Nephron (organoid): ENCODE measurements around the gene SPESP1.
"Not testable (repeated sequence)": the region's sequence is repeated elsewhere in the genome, so short reads cannot be mapped to it uniquely, and the experiment has no call there.

Source experiments
- H3K27ac Mint-ChIP-seq, 3 experiments: 2 replicates each; pipeline ENCODE4 v1.8.0; 2020; ENCODE audit warnings: mixed read lengths in 3 of 3, mild to moderate bottlenecking in 2 of 3, moderate library complexity in 1 of 3
- H3K27me3 Mint-ChIP-seq: 2 replicates; pipeline ENCODE4 v1.8.0; 2021; ENCODE audit warnings: low read depth, mild to moderate bottlenecking, moderate library complexity, mixed read lengths
- H3K36me3 Mint-ChIP-seq: 2 replicates; pipeline ENCODE4 v1.8.0; 2020; ENCODE audit warnings: low read depth, mixed read lengths
- H3K4me1 Mint-ChIP-seq: 2 replicates; pipeline ENCODE4 v1.8.0; 2020; ENCODE audit warnings: mixed read lengths
- H3K4me3 Mint-ChIP-seq, 3 experiments: 2 replicates each; pipeline ENCODE4 v1.8.0; 2020; ENCODE audit warnings: mild to moderate bottlenecking in 3 of 3, mixed read lengths in 3 of 3, moderate library complexity in 2 of 3
- H3K9me3 Mint-ChIP-seq: 2 replicates; pipeline ENCODE4 v1.8.0; 2020; ENCODE audit warnings: mixed read lengths
- TF ChIP-seq, protein P1 (sequence below), 3 experiments: fragments of 200-600 bp; sonication (generic); IDR thresholded peaks; one replicate each; pipeline ENCODE4 v1.5.0; 2021; ENCODE audit warnings: antibody characterized with exemption in 3 of 3; ENCODE audit not compliant: unreplicated experiment in 3 of 3

The SPESP1 gene

DNA sequence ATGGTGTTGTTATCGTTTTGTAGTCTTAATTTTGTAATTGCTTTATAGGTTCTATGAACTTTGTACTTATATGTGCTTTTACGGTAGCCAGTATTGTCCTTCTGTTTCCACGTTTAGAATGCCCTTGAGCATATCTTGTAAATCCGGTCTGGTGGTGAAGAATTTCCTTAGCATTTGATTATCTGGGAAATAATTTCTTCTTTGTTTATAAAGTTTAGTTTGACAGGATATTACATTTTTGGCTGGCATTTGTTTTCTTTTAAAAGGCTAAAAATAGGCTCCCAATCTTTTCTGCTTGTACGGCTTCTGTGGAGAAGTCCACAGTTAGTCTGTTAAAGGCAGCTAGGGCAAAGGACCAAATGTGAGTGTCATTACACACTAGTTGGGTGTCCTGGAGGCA is 36.7 kb downstream of the SPESP1 start:
- Mint-ChIP-seq H3K4me3 (no peak overlapping the region), H3K27me3 (peaks cover 8% of the 10 kb centered on the region), H3K36me3 (peaks cover 12% of the 10 kb centered on the region), H3K9me3 (peaks cover 49% of the 10 kb centered on the region), H3K27ac (no peak overlapping the region), H3K4me1 (no peaks in the 10 kb centered on the region)
- TF ChIP-seq, protein P1, sequence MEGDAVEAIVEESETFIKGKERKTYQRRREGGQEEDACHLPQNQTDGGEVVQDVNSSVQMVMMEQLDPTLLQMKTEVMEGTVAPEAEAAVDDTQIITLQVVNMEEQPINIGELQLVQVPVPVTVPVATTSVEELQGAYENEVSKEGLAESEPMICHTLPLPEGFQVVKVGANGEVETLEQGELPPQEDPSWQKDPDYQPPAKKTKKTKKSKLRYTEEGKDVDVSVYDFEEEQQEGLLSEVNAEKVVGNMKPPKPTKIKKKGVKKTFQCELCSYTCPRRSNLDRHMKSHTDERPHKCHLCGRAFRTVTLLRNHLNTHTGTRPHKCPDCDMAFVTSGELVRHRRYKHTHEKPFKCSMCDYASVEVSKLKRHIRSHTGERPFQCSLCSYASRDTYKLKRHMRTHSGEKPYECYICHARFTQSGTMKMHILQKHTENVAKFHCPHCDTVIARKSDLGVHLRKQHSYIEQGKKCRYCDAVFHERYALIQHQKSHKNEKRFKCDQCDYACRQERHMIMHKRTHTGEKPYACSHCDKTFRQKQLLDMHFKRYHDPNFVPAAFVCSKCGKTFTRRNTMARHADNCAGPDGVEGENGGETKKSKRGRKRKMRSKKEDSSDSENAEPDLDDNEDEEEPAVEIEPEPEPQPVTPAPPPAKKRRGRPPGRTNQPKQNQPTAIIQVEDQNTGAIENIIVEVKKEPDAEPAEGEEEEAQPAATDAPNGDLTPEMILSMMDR (IDR thresholded peaks at IDR 0.05; ENCODE audit: unreplicated experiment in 3 of 3), result no peak

DNA sequence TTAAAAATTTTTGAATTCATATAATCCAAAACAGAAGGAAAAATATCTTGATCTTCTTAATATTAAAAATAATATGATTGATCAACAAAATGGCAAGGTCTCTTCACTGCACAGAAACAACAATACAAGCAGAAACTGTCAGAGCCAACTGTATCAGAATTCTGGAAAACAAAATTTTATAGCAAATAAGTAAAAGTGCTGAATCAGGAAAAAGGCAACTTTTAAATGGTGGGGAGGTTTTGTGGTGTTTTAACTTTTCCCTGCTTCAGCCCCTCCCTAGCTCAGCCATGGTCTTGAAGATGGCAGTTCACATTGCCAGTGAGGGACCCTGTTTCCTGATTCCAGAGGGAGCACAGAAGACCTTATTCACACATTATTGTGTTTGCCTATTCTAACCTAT is 37.6 kb downstream of the SPESP1 start:
- Mint-ChIP-seq H3K36me3 (peaks cover 12% of the 10 kb centered on the region), H3K27me3 (peaks cover 4% of the 10 kb centered on the region), H3K27ac (no peak overlapping the region), H3K4me3 (no peak overlapping the region), H3K9me3 (peaks cover 41% of the 10 kb centered on the region), H3K4me1 (no peaks in the 10 kb centered on the region)
- TF ChIP-seq, protein P1 (IDR thresholded peaks at IDR 0.05; ENCODE audit: unreplicated experiment in 3 of 3), result no peak

- no peaks in the 10 kb centered on the region for H3K27me3 Mint-ChIP-seq
- no peaks in the 10 kb centered on the region for H3K4me1 Mint-ChIP-seq
- peaks cover 7% of the 10 kb centered on the region for H3K36me3 Mint-ChIP-seq
- TF ChIP-seq, protein P1 (IDR thresholded peaks at IDR 0.05; ENCODE audit: unreplicated experiment in 3 of 3), result no peak
- peaks cover 36% of the 10 kb centered on the region for H3K9me3 Mint-ChIP-seq
- H3K4me3 Mint-ChIP-seq, result no peak overlapping the region
- H3K27ac Mint-ChIP-seq, result no peak overlapping the region
Measured at GRCh38 chr15:68969298-68969697, 39.0 kb downstream of the SPESP1 start.

DNA sequence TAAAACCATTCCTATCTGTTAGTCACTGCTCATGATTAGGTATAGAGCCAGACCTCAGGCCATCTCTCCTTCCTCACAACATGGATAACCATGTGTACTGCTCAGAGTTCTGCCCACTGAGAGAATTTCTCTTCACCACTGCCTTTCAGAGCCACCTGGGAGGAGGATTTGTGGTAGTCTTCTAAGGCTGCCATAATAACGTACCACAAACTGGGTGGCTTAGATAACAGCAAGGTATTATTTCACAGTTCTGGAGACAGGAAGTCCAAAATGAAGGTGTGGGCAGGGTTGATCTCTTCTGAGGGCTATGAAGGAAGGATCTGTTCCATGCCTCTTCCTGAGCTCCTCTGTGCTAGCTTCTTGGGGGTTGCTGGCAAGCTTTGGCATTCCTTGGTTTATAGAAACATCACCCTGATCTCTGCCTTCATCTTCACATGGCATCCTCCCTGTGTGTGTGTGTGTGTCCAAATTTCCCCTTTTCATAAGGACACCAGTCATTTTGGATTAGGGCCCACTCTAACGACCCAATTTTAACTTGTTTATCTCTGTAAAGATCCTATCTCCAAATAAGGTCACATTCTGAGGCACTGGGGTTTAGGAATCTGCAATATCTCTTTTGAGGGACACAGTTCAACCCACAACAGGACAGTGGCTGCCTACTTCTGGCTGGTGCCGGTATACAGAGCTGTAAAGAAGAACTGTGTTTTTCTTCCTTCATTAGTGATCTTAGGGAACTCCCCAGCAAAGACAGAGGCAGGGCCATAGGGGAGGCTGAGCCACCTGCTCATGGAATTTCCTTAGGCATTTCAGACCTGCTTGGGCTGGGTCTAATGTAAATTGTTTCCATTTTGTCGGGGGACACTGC is 42.1 kb downstream of the SPESP1 start:
- TF ChIP-seq, protein P1 (IDR thresholded peaks at IDR 0.05; ENCODE audit: unreplicated experiment in 3 of 3), result no peak
- Mint-ChIP-seq H3K27ac (no peak overlapping the region), H3K4me1 (no peaks in the 10 kb centered on the region), H3K4me3 (no peak overlapping the region), H3K9me3 (peaks cover 31% of the 10 kb centered on the region), H3K36me3 (no peaks in the 10 kb centered on the region), H3K27me3 (peaks cover 6% of the 10 kb centered on the region)

DNA sequence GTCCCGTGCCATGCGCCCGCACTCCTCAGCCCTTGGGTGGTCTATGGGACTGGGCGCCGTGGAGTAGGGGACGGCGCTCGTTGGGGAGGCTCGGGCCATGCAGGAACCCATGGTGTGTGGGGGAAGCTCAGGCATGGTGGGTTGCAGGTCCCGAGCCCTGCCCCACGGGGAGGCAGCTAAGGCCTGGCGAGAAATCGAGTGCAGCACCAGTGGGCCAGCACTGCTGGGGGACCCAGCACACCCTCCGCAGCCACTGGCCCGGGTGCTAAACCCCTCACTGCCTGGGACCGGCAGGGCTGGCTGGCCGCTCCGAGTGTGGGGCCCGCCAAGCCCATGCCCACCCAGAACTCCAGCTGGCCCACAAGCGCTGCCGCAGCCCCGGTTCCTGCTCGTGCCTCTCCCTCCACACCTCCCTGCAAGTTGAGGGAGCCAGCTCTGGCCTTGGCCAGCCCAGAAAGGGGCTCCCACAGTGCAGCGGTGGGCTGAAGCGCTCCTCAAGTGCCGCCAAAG is 45.4 kb downstream of the SPESP1 start:
- not testable (repeated sequence) for H3K27me3 Mint-ChIP-seq, H3K4me3 Mint-ChIP-seq, H3K36me3 Mint-ChIP-seq, H3K27ac Mint-ChIP-seq, H3K4me1 Mint-ChIP-seq
- H3K9me3 Mint-ChIP-seq, result peaks cover 22% of the 10 kb centered on the region

DNA sequence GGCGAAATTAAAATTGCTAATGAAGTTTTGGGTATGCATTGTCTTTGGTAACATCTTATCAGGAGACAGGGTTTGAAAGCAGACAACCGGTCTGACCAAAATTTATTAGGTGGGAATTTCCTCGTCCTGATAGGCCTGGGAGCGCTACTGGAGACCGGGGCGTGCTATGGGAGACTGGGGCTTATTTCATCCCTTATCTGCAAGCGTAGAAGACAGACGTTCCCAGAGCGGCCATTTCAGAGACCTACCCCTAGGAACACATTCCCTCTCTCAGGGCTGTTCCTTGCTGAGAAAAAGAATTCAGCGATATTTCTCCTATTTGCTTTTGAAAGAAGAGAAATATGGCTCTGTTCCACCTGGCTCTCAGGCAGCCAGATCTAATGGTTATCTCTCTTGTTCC is 47.1 kb downstream of the SPESP1 start:
- H3K9me3 Mint-ChIP-seq, result peaks cover 19% of the 10 kb centered on the region
- not testable (repeated sequence) for H3K27ac Mint-ChIP-seq, H3K36me3 Mint-ChIP-seq, H3K4me1 Mint-ChIP-seq, H3K27me3 Mint-ChIP-seq, H3K4me3 Mint-ChIP-seq

DNA sequence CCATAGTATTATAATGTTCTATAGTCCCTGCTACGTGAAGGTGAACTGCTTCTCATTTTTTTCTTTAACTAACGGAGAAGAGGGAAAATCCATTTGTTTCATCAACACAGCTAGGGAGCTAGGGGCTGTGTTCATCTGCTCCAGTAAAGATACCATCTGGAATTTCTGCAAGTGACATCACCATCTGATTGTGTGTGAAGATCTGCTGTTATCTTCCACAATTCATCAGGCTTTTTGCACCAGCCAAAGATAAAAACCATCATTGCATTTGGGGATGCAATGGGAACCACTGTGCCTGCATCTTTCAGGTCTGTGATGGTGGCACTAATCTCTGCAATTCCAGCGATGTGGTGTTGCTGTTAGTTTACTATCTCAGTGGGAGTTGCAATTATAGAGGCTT is 48.7 kb downstream of the SPESP1 start:
- Mint-ChIP-seq H3K36me3 (no peaks in the 10 kb centered on the region), H3K9me3 (peaks cover 19% of the 10 kb centered on the region), H3K4me1 (peaks cover 20% of the 10 kb centered on the region), H3K27ac (no peak overlapping the region), H3K4me3 (no peak overlapping the region), H3K27me3 (peaks cover 6% of the 10 kb centered on the region)
- TF ChIP-seq, protein P1 (IDR thresholded peaks at IDR 0.05; ENCODE audit: unreplicated experiment in 3 of 3), result no peak
